Measurements from ENCODE around the gene GRXCR2.

Gene GRXCR2

DNA sequence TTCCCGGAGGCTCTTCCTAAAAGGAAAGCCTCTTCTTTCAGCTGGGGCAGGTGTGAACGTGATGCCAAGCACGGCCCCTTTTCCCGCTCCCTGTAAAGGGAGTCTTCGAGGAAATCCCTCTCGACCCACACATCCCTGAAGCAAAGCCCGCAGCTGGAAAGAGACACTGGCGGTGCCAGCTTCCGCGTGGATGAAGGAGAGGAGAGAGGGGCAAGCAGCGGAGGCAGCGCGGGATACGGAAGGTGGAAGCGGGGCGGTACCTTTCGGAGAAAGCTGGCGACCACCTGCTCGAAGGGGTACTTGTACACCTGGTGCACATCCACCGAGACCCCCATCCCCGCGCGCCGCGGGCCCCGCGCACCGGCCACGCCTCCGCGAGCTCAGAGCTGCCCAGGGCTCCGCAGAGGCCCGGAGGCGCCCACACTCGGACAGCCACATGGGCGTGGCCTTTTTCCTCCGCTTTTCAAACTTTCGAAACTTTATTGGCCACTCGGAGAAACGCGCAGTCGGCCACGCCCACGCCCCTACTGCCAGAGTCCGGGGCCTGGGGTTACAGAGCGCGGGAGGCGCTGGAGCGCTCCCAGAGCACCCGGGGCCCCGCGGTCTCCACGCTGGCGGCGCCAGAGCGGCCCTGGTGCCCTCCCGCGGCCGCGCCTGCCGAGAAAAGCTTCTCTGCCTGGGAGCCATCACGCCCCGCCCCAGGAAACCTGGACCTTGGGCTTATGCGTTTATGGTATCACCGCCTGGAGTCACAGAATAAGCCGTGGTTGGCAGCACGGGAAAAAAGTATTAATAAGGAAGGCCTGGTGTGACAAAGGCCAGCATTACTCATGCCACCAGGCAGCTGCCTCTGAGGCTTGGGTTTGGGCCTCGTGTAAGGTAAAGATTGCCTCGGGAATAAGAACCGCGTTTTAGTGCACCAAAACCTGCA is 37.6 kb downstream of the GRXCR2 start, which contains the start of gene PRELID2:
TSS of gene PRELID2 (minus strand) at position 426 of the 931 bp plus-strand sequence. CDS start at position 335, 91 bp downstream.
- DNase-seq (ENCODE audit: low spot score) = peak; percentile 77

GRCh38 chr5:145834554-145834916 is 38.3 kb downstream of the GRXCR2 start:
- DNase-seq (ENCODE audit: low spot score) = no peak

DNA sequence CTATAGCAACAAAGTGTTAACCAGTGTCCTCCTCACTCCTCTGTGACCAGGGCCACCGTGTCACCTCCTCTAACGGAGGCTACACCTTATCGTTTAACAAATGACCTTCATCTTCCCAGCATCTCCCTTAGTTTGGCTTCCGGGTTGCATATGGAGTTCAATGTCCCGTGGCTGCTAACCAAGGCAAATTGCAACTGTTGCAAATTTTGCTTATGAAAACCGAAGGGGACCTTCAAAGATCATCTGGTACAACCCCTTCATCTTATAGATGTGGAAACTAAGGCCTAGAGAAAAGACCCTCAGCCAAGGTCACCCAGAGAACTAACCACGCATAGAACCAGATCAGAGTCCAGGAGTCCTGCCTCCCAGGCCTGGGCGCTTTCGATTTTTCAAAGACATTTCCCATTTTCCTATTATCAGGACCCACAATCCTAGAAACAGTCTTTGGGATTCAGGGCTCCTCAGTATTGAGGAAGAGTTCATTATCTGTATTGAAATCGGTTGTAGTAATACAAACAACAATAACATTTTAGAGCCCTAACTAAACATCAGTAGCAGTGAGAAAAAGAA is 39.1 kb downstream of the GRXCR2 start:
- no peak for DNase-seq (ENCODE audit: low spot score)

- no peak for DNase-seq (ENCODE audit: low spot score)
These were observed 42.2 kb downstream of the GRXCR2 start for GRCh38 chr5:145830594-145830993.

DNA sequence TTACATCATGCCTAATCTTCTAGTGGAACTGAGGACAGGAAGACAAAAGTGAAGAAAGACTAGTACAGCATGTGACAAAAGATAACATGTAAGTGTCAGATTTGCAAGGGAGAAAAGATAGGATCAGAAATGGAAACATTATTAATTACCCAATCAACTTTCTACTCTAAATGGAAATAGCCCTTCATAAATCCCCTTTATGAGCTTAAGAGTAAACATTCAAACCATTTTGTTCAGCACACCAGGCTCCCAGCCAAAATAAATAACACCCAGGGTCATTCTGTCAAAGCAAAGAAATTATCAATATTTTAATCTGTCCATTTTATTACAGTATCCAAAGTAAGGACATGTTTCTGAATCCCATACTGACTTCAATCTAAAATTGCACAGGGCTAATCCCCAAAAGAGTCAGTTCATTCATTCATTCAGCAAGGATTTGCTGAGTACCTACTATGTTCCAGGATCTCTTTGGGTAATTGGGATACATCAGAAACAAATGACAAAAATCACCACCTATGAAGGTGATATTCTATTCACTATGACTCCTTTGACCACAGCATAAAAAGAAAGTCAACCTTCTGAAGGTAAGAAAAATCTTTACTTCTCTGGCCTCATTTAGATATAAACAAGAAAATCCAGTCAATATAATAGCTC is 43.0 kb downstream of the GRXCR2 start:
- no peak for DNase-seq (ENCODE audit: low spot score)

- no peak for DNase-seq (ENCODE audit: low spot score)
These were observed 45.7 kb downstream of the GRXCR2 start for GRCh38 chr5:145826895-145827674.

- peak; percentile 36 for DNase-seq (ENCODE audit: low spot score)
These were observed 47.0 kb downstream of the GRXCR2 start for GRCh38 chr5:145825751-145826180.

DNA sequence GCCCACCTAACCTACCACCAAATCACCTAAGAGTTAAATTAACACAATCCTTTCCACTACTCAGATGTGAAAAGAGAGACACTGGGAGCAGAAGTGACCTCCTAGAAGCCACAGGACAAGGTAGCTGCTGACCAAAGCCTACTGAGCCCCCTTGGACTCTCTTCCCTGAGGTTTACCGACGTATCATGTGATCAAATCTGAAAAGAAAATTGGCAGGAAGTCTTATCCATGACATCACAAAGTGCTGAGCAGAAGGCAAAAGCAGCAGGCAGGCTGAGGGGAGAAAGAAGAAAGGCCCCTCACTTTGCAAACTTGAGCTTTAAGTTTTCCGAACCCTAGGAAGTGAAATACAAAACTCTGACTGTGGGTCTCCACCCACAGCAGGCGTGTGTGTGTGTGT is 48.8 kb downstream of the GRXCR2 start:
- DNase-seq (ENCODE audit: low spot score) = no peak

- DNase-seq (ENCODE audit: low spot score) = no peak
These were observed 54.2 kb downstream of the GRXCR2 start for GRCh38 chr5:145818604-145819003.

DNA sequence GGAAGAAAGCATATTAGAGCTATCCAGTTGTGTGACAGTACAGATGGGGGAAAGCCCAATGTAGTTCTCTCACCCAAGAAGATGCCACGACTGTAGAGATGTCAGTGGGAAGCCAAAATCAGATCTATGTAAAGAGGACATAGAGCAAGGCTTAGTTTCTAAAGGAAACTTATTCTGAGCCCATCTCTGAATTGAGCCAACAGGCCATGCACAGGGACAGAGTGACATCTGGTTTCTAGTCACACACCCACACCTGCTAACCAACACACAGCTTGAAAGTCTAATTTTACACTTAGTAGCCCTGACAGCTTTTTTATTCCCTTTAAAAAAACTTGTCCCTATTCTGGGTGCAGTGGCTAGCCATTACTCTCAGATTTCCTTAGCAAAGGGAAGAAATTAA is 59.9 kb downstream of the GRXCR2 start:
- no peak for DNase-seq (ENCODE audit: low spot score)

GRCh38 chr5:145811834-145812625 is 60.8 kb downstream of the GRXCR2 start:
- DNase-seq (ENCODE audit: low spot score) = peak; percentile 36

Data from AG08395 (cell line).